Mucosa of rectum (tissue), 2 donors: ENCODE measurements around the gene TIA1.
"Not testable (repeated sequence)": the region's sequence is repeated elsewhere in the genome, so short reads cannot be mapped to it uniquely, and the experiment has no call there.

Experiments used
- H3K27ac ChIP-seq, 2 donors: one replicate each; pipeline ENCODE4 v1.7.0; 2013; ENCODE audit warnings: inconsistent platforms in 2 of 2, low read depth in 2 of 2, low read length in 2 of 2
- H3K27me3 ChIP-seq, 2 donors: one replicate each; pipeline ENCODE4 v1.7.0; 2013; ENCODE audit warnings: low read length in 2 of 2; ENCODE audit not compliant: control insufficient read depth in 2 of 2, insufficient read depth in 2 of 2
- H3K36me3 ChIP-seq, 2 donors: one replicate each; pipeline ENCODE4 v1.7.0; 2013; ENCODE audit warnings: low read length in 2 of 2; ENCODE audit not compliant: control insufficient read depth in 2 of 2, insufficient read depth in 2 of 2
- H3K4me1 ChIP-seq, 2 donors: one replicate each; pipeline ENCODE4 v1.7.0; 2013; ENCODE audit warnings: low read length in 2 of 2, mild to moderate bottlenecking in 1 of 2; ENCODE audit not compliant: control insufficient read depth in 2 of 2, insufficient read depth in 2 of 2
- H3K4me3 ChIP-seq, 2 donors: one replicate each; pipeline ENCODE4 v1.7.0; 2013; ENCODE audit warnings: low read length in 2 of 2
- H3K9ac ChIP-seq, 2 donors: one replicate each; pipeline ENCODE4 v1.7.0; 2013; ENCODE audit warnings: low read length in 2 of 2, low read depth in 1 of 2, mild to moderate bottlenecking in 1 of 2
- H3K9me3 ChIP-seq, 2 donors: one replicate each; pipeline ENCODE4 v1.7.0; 2013; ENCODE audit warnings: low read length in 2 of 2; ENCODE audit not compliant: control insufficient read depth in 2 of 2
- donor health status: healthy.
- donor health status: Normal muscosa, but diverticular disease.

The TIA1 gene

GRCh38 chr2:70223305-70223704 lies 25.1 kb downstream of the TIA1 start:
- not testable (repeated sequence) for H3K27me3 ChIP-seq, H3K27ac ChIP-seq, H3K9ac ChIP-seq, H3K9me3 ChIP-seq, H3K4me1 ChIP-seq, H3K4me3 ChIP-seq
- H3K36me3 ChIP-seq, result peaks cover 68 to 78% of the 10 kb centered on the region in 2 donors

- H3K36me3 ChIP-seq, result peaks cover 46 to 47% of the 10 kb centered on the region in 2 donors
- H3K4me3 ChIP-seq, result no peak overlapping the region
- H3K27ac ChIP-seq, result no peak overlapping the region
- no peaks in the 10 kb centered on the region for H3K4me1 ChIP-seq
- no peaks in the 10 kb centered on the region for H3K27me3 ChIP-seq
- H3K9ac ChIP-seq, result no peak overlapping the region
- H3K9me3 ChIP-seq, result no peaks in the 10 kb centered on the region
Observed at GRCh38 chr2:70214953-70215549, 33.4 kb downstream of the TIA1 start.

GRCh38 chr2:70214365-70214764 lies 34.1 kb downstream of the TIA1 start:
- Histone ChIP-seq H3K9ac (no peak overlapping the region), H3K27ac (no peak overlapping the region), H3K4me3 (no peak overlapping the region), H3K9me3 (no peaks in the 10 kb centered on the region), H3K36me3 (peaks cover 42 to 43% of the 10 kb centered on the region in 2 donors), H3K4me1 (no peaks in the 10 kb centered on the region), H3K27me3 (no peaks in the 10 kb centered on the region)

- H3K27ac ChIP-seq, result no peak overlapping the region
- no peaks in the 10 kb centered on the region for H3K9me3 ChIP-seq
- H3K9ac ChIP-seq, result no peak overlapping the region
- peaks cover 30 to 33% of the 10 kb centered on the region in 2 donors for H3K36me3 ChIP-seq
- H3K4me1 ChIP-seq, result no peaks in the 10 kb centered on the region
- no peaks in the 10 kb centered on the region for H3K27me3 ChIP-seq
- no peak overlapping the region for H3K4me3 ChIP-seq
Observed at GRCh38 chr2:70212298-70212932, 36.0 kb downstream of the TIA1 start.

GRCh38 chr2:70211595-70211994 lies 36.8 kb downstream of the TIA1 start:
- Histone ChIP-seq H3K27ac (no peak overlapping the region), H3K27me3 (no peaks in the 10 kb centered on the region), H3K9me3 (no peaks in the 10 kb centered on the region), H3K36me3 (peaks cover 27 to 33% of the 10 kb centered on the region in 2 donors), H3K4me3 (no peak overlapping the region), H3K4me1 (no peaks in the 10 kb centered on the region), H3K9ac (no peak overlapping the region)

GRCh38 chr2:70204452-70204851 lies 44.0 kb downstream of the TIA1 start:
- peaks cover 0 to 3% of the 10 kb centered on the region in 2 donors for H3K36me3 ChIP-seq
- H3K27me3 ChIP-seq, result no peaks in the 10 kb centered on the region
- H3K9me3 ChIP-seq, result no peaks in the 10 kb centered on the region
- H3K4me1 ChIP-seq, result peaks cover 0 to 4% of the 10 kb centered on the region in 2 donors
- no peak overlapping the region for H3K4me3 ChIP-seq
- H3K9ac ChIP-seq, result no peak overlapping the region
- no peak overlapping the region for H3K27ac ChIP-seq

GRCh38 chr2:70203086-70203485 lies 45.3 kb downstream of the TIA1 start:
- no peak overlapping the region for H3K4me3 ChIP-seq
- H3K27ac ChIP-seq, result no peak overlapping the region
- peaks cover 0 to 3% of the 10 kb centered on the region in 2 donors for H3K36me3 ChIP-seq
- H3K9ac ChIP-seq, result no peak overlapping the region
- no peaks in the 10 kb centered on the region for H3K9me3 ChIP-seq
- no peaks in the 10 kb centered on the region for H3K27me3 ChIP-seq
- H3K4me1 ChIP-seq, result peaks cover 0 to 4% of the 10 kb centered on the region in 2 donors

GRCh38 chr2:70202236-70202806 lies 46.1 kb downstream of the TIA1 start:
- no peak overlapping the region for H3K9ac ChIP-seq
- H3K9me3 ChIP-seq, result no peaks in the 10 kb centered on the region
- H3K36me3 ChIP-seq, result no peaks in the 10 kb centered on the region
- H3K4me3 ChIP-seq, result no peak overlapping the region
- H3K4me1 ChIP-seq, result peaks cover 0 to 4% of the 10 kb centered on the region in 2 donors
- H3K27ac ChIP-seq, result no peak overlapping the region
- H3K27me3 ChIP-seq, result no peaks in the 10 kb centered on the region

GRCh38 chr2:70201831-70202230 lies 46.6 kb downstream of the TIA1 start:
- no peaks in the 10 kb centered on the region for H3K27me3 ChIP-seq
- no peaks in the 10 kb centered on the region for H3K9me3 ChIP-seq
- peaks cover 0 to 4% of the 10 kb centered on the region in 2 donors for H3K4me1 ChIP-seq
- H3K27ac ChIP-seq, result no peak overlapping the region
- no peaks in the 10 kb centered on the region for H3K36me3 ChIP-seq
- H3K4me3 ChIP-seq, result no peak overlapping the region
- H3K9ac ChIP-seq, result no peak overlapping the region

- Histone ChIP-seq H3K27ac (no peak overlapping the region), H3K4me3 (no peak overlapping the region), H3K4me1 (peaks cover 0 to 4% of the 10 kb centered on the region in 2 donors), H3K9ac (no peak overlapping the region), H3K36me3 (no peaks in the 10 kb centered on the region), H3K27me3 (no peaks in the 10 kb centered on the region), H3K9me3 (no peaks in the 10 kb centered on the region)
Observed at GRCh38 chr2:70201225-70201768, 47.1 kb downstream of the TIA1 start.
